Activated CD4-positive, alpha-beta T cell treated with anti-CD3 and anti-CD28 coated beads, Interleukin-2, amount 10 ng/mL, durations not matched to agents 24 days and 14 days (primary cell): Measurements from ENCODE around the gene MSANTD1. TPM values are rescaled to one million over a fixed set of nuclear protein-coding genes. Genes with fewer than 3 reads are reported as not detected.

ENCODE experiments used
- DNase-seq: peaks from one replicate; pipeline ENCODE4 v3.0.0; 2022
- H3K27ac Mint-ChIP-seq: one replicate; pipeline ENCODE4 v1.8.0; 2022; ENCODE audit warnings: mild to moderate bottlenecking, mixed read lengths
- H3K27me3 Mint-ChIP-seq: one replicate; pipeline ENCODE4 v1.8.0; 2022; ENCODE audit warnings: mixed read lengths
- H3K36me3 Mint-ChIP-seq: one replicate; pipeline ENCODE4 v1.8.0; 2022; ENCODE audit warnings: low read depth, mild to moderate bottlenecking, mixed read lengths
- H3K4me1 Mint-ChIP-seq: one replicate; pipeline ENCODE4 v1.8.0; 2021; ENCODE audit warnings: mixed read lengths
- H3K4me3 Mint-ChIP-seq: one replicate; pipeline ENCODE4 v1.8.0; 2022; ENCODE audit warnings: mild to moderate bottlenecking, moderate library complexity, mixed read lengths
- H3K9me3 Mint-ChIP-seq: one replicate; pipeline ENCODE4 v1.8.0; 2021; ENCODE audit warnings: mixed read lengths
- intact Hi-C: fragments of 100-400 bp; cut with micrococcal nuclease; formaldehyde crosslinking; loops from one replicate; pipeline ENCODE4 v1.15.1; 2023
- total RNA-seq: library from RNA; stranded (reverse); gene quantifications from 2 replicates; pipeline ENCODE4 v1.2.3, GENCODE V29; 2022

Gene MSANTD1
- total RNA-seq, 1 donor from 2014 or later = 0.70 TPM

GRCh38 chr4:3266076-3266475, 17.1 kb downstream of the MSANTD1 start:
- Mint-ChIP-seq H3K36me3 (no peaks in the 10 kb centered on the region), H3K27ac (no peak overlapping the region), H3K4me1 (no peaks in the 10 kb centered on the region), H3K9me3 (no peaks in the 10 kb centered on the region), H3K27me3 (no peaks in the 10 kb centered on the region), H3K4me3 (no peak overlapping the region)
- DNase-seq = no peak
- intact Hi-C loops = no loop called here

- intact Hi-C loops = no loop called here
- no peak for DNase-seq
- no peaks in the 10 kb centered on the region for H3K4me1 Mint-ChIP-seq
- no peak overlapping the region for H3K4me3 Mint-ChIP-seq
- H3K27ac Mint-ChIP-seq = no peak overlapping the region
- H3K27me3 Mint-ChIP-seq = peaks cover 6% of the 10 kb centered on the region
- H3K9me3 Mint-ChIP-seq = no peaks in the 10 kb centered on the region
- no peaks in the 10 kb centered on the region for H3K36me3 Mint-ChIP-seq
Measured at GRCh38 chr4:3267576-3268394, 18.8 kb downstream of the MSANTD1 start.

GRCh38 chr4:3268395-3269104, 19.6 kb downstream of the MSANTD1 start:
- Mint-ChIP-seq H3K27ac (no peak overlapping the region), H3K4me1 (no peaks in the 10 kb centered on the region), H3K36me3 (no peaks in the 10 kb centered on the region), H3K27me3 (peaks cover 6% of the 10 kb centered on the region), H3K4me3 (no peak overlapping the region), H3K9me3 (no peaks in the 10 kb centered on the region)
- DNase-seq = no peak
- intact Hi-C loops = no loop called here

GRCh38 chr4:3269105-3269927, 20.4 kb downstream of the MSANTD1 start:
- peaks cover 6% of the 10 kb centered on the region for H3K27me3 Mint-ChIP-seq
- H3K9me3 Mint-ChIP-seq = no peaks in the 10 kb centered on the region
- no peak for DNase-seq
- H3K4me3 Mint-ChIP-seq = no peak overlapping the region
- H3K36me3 Mint-ChIP-seq = no peaks in the 10 kb centered on the region
- H3K4me1 Mint-ChIP-seq = no peaks in the 10 kb centered on the region
- H3K27ac Mint-ChIP-seq = no peak overlapping the region
- intact Hi-C loops = no loop called here

- Mint-ChIP-seq H3K27ac (no peak overlapping the region), H3K4me1 (no peaks in the 10 kb centered on the region), H3K36me3 (no peaks in the 10 kb centered on the region), H3K27me3 (peaks cover 6% of the 10 kb centered on the region), H3K4me3 (no peak overlapping the region), H3K9me3 (no peaks in the 10 kb centered on the region)
- intact Hi-C loops = no loop called here
- no peak for DNase-seq
Measured at GRCh38 chr4:3269991-3270611, 21.1 kb downstream of the MSANTD1 start.

GRCh38 chr4:3271131-3271530, 22.2 kb downstream of the MSANTD1 start:
- no peak overlapping the region for H3K4me3 Mint-ChIP-seq
- intact Hi-C loops = no loop called here
- no peaks in the 10 kb centered on the region for H3K9me3 Mint-ChIP-seq
- no peak overlapping the region for H3K27ac Mint-ChIP-seq
- peaks cover 3% of the 10 kb centered on the region for H3K4me1 Mint-ChIP-seq
- peaks cover 8% of the 10 kb centered on the region for H3K27me3 Mint-ChIP-seq
- H3K36me3 Mint-ChIP-seq = no peaks in the 10 kb centered on the region
- DNase-seq = no peak

- peaks cover 3% of the 10 kb centered on the region for H3K4me1 Mint-ChIP-seq
- no peak overlapping the region for H3K27ac Mint-ChIP-seq
- H3K36me3 Mint-ChIP-seq = no peaks in the 10 kb centered on the region
- peaks cover 9% of the 10 kb centered on the region for H3K27me3 Mint-ChIP-seq
- no peak overlapping the region for H3K4me3 Mint-ChIP-seq
- peaks cover 6% of the 10 kb centered on the region for H3K9me3 Mint-ChIP-seq
- intact Hi-C loops = no loop called here
- no peak for DNase-seq
Measured at GRCh38 chr4:3276986-3277385, 28.0 kb downstream of the MSANTD1 start.

- peaks cover 3% of the 10 kb centered on the region for H3K4me1 Mint-ChIP-seq
- intact Hi-C loops = no loop called here
- H3K36me3 Mint-ChIP-seq = no peaks in the 10 kb centered on the region
- DNase-seq = no peak
- peaks cover 6% of the 10 kb centered on the region for H3K9me3 Mint-ChIP-seq
- H3K4me3 Mint-ChIP-seq = no peak overlapping the region
- peaks cover 6% of the 10 kb centered on the region for H3K27me3 Mint-ChIP-seq
- no peak overlapping the region for H3K27ac Mint-ChIP-seq
Measured at GRCh38 chr4:3280466-3280865, 31.5 kb downstream of the MSANTD1 start.

GRCh38 chr4:3283483-3283882, 34.5 kb downstream of the MSANTD1 start:
- H3K4me1 Mint-ChIP-seq = no peaks in the 10 kb centered on the region
- no peak for DNase-seq
- peaks cover 6% of the 10 kb centered on the region for H3K9me3 Mint-ChIP-seq
- peaks cover 8% of the 10 kb centered on the region for H3K27me3 Mint-ChIP-seq
- no peak overlapping the region for H3K4me3 Mint-ChIP-seq
- no peak overlapping the region for H3K27ac Mint-ChIP-seq
- no peaks in the 10 kb centered on the region for H3K36me3 Mint-ChIP-seq
- intact Hi-C loops = no loop called here

- intact Hi-C loops = no loop called here
- H3K9me3 Mint-ChIP-seq = peaks cover 4% of the 10 kb centered on the region
- H3K27me3 Mint-ChIP-seq = peaks cover 9% of the 10 kb centered on the region
- no peak overlapping the region for H3K4me3 Mint-ChIP-seq
- H3K36me3 Mint-ChIP-seq = no peaks in the 10 kb centered on the region
- no peak for DNase-seq
- H3K4me1 Mint-ChIP-seq = no peaks in the 10 kb centered on the region
- no peak overlapping the region for H3K27ac Mint-ChIP-seq
Measured at GRCh38 chr4:3283916-3284315, 35.0 kb downstream of the MSANTD1 start.

GRCh38 chr4:3284734-3285557, 36.0 kb downstream of the MSANTD1 start:
- Mint-ChIP-seq H3K4me3 (no peak overlapping the region), H3K9me3 (no peaks in the 10 kb centered on the region), H3K27ac (no peak overlapping the region), H3K4me1 (no peaks in the 10 kb centered on the region), H3K27me3 (peaks cover 15% of the 10 kb centered on the region), H3K36me3 (no peaks in the 10 kb centered on the region)
- DNase-seq = no peak
- intact Hi-C loops = no loop called here

- intact Hi-C loops = no loop called here
- H3K36me3 Mint-ChIP-seq = no peaks in the 10 kb centered on the region
- peaks cover 20% of the 10 kb centered on the region for H3K27me3 Mint-ChIP-seq
- H3K27ac Mint-ChIP-seq = no peak overlapping the region
- H3K9me3 Mint-ChIP-seq = no peaks in the 10 kb centered on the region
- no peaks in the 10 kb centered on the region for H3K4me1 Mint-ChIP-seq
- no peak for DNase-seq
- H3K4me3 Mint-ChIP-seq = no peak overlapping the region
Measured at GRCh38 chr4:3285558-3286334, 36.8 kb downstream of the MSANTD1 start.
